ENCODE measurements around the gene TRAF3. TPM values are rescaled to one million over a fixed set of nuclear protein-coding genes. Genes with fewer than 3 reads are reported as not detected.
A peak's percentile ranks its signal among the peaks of the same experiment; 100 is the strongest.
"Not testable (repeated sequence)": the region's sequence is repeated elsewhere in the genome, so short reads cannot be mapped to it uniquely, and the experiment has no call there.

TRAF3 gene
- total RNA-seq, 1 donor from 2014 or later, result 11.3 TPM

GRCh38 chr14:102923201-102923924, 146.1 kb downstream of the TRAF3 start:
- DNase-seq (ENCODE audit: missing footprints), result no peak
- intact Hi-C loops (cut with DNase I), result no loop called here
- ATAC-seq, result no peak

DNA sequence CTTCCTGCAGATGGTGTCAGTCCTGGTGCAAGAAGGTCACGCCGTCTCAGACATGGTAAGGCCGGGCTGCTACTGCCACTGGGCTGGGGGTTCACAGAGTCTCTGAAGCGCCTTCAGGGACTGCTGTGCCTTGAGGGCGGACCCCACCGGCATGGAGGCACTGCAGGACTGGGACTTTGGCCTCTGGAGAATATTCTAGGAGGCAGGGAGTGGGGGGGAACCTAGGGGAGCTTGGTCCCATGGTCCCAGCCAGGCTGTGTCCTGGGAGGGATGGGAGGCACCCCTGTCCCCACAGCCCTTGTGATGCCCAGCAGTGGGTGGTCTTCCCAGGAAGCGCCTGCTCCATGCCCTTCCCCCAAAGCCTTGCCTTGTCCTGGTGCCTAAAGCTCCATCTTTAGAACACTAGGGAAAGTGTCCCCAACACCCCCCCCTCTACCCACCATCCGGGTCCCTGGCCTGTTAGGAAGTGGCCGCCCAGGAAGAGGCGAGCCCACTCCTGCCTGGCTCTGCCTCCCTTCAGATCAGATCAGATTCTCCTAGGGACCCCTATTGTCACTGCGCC, 146.8 kb downstream of the TRAF3 start:
- DNase-seq (ENCODE audit: missing footprints) (no peak), ATAC-seq (no peak)
- intact Hi-C loops (cut with DNase I), result no loop called here

GRCh38 chr14:102924632-102925588, 147.7 kb downstream of the TRAF3 start:
- intact Hi-C loops (cut with DNase I), result no loop called here
- ATAC-seq, result no peak
- DNase-seq (ENCODE audit: missing footprints), result peak; percentile 21

DNA sequence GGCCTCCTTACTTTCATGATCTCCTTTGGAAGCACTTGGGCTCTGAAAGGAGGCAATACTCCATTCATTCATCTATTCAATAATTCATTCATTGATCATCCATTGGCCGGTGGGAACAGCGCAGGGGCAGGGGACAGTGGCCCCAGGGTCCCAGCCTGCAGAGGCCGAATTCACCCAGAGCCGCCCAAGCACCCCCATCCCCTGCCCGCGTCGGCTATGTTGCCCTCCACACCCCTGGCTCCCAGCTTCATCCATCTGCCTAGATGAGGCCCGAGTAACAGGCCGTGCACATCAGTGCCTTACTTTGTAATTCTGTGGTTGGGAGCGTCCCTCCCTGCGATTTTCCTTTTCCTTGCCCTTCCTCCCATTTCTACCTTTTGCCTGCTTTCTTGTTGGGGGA, 148.4 kb downstream of the TRAF3 start:
- intact Hi-C loops (cut with DNase I), result no loop called here
- ATAC-seq (no peak), DNase-seq (ENCODE audit: missing footprints) (no peak)

GRCh38 chr14:102926104-102926503, 148.9 kb downstream of the TRAF3 start:
- DNase-seq (ENCODE audit: missing footprints) (peak; percentile 9), ATAC-seq (no peak)
- intact Hi-C loops (cut with DNase I), result no loop called here

DNA sequence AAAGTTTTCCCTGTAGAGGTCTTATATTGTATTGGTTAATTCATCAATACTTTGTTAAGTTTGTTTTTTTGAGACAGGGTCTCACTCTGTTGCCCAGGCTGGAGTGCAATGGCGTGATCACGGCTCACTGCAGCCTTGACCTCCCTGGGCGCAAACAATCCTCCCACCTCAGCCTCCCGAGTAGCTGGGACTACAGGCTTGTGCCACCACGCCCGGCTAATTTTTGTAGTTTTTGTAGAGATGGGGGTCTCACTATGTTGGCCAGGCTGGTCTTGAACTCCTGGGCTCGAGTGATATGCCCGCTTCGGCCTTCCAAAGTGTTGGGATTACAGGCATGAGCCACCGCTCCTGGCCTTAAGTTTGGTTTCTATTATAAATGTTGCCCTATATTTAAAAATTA, 149.6 kb downstream of the TRAF3 start:
- peak; percentile 45 for DNase-seq (ENCODE audit: missing footprints)
- ATAC-seq; intact Hi-C loops (cut with DNase I): not testable (repeated sequence)

GRCh38 chr14:102927346-102927877, 150.2 kb downstream of the TRAF3 start:
- DNase-seq (ENCODE audit: missing footprints) (no peak), ATAC-seq (no peak)
- intact Hi-C loops (cut with DNase I), result no loop called here

DNA sequence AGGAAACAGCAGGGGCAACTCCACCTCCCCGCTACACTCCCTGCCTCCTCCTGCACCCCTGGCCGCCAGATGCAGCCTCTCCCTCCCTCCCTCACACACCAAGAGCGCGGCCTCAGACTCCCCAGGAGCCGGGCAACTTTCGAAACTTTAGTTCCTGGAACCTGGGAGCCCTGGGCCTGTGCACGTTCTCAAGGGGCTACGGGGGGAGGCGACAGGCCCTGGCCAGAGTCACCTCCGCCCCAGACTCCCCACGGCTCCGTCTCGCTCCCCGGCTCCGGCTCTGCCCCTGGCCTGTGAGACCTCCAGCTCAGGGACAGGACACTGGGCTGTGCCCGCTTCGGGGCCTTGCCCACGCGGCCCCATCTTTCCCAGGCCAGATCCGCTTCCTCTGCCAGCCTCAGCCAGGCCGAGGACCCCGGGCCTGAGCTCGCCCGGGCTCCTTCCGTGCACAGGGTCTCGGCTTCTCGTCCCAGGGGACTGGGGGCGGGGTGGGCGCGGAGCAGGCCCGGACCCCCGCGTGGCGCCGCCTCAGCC, 150.7 kb downstream of the TRAF3 start:
- intact Hi-C loops (cut with DNase I), result no loop called here
- no peak for DNase-seq (ENCODE audit: missing footprints)
- ATAC-seq, result peak; percentile 3

DNA sequence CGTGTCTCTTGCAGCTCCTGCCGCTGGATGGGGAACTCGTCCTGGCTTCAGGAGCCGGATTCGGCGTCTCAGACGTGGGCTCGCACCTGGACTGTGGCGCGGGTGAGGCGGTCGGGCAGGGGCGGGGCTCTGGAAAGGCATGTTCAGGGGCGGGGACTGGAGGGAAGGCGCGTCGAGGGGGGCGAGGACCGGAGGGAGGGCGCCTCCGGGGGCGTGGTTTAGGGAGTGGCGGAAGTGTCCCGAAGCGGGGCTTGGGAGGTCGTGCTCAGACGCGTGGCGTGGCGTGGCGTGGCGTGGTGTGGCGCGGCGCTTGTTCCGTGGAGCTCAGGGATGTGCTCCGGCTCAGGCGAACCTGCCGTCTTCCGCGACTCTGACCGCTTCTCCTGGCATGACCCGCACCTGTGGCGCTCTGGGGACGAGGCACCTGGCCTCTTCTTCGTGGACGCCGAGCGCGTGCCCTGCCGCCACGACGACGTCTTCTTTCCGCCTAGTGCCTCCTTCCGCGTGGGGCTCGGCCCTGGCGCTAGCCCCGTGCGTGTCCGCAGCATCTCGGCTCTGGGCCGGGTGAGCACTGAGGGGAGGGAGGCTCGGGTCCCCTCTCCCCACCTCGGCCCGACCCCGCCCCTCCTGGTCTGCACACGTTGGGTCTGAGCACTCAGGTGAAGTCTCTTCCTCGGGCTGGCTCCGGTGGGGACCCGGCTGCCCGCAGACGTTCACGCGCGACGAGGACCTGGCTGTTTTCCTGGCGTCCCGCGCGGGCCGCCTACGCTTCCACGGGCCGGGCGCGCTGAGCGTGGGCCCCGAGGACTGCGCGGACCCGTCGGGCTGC, 151.4 kb downstream of the TRAF3 start:
- intact Hi-C loops (cut with DNase I), result no loop called here
- ATAC-seq, result peak; percentile 69
- no peak for DNase-seq (ENCODE audit: missing footprints)

GRCh38 chr14:102929241-102930137, 152.2 kb downstream of the TRAF3 start:
- DNase-seq (ENCODE audit: missing footprints) (no peak), ATAC-seq (no peak)
- intact Hi-C loops (cut with DNase I), result no loop called here

DNA sequence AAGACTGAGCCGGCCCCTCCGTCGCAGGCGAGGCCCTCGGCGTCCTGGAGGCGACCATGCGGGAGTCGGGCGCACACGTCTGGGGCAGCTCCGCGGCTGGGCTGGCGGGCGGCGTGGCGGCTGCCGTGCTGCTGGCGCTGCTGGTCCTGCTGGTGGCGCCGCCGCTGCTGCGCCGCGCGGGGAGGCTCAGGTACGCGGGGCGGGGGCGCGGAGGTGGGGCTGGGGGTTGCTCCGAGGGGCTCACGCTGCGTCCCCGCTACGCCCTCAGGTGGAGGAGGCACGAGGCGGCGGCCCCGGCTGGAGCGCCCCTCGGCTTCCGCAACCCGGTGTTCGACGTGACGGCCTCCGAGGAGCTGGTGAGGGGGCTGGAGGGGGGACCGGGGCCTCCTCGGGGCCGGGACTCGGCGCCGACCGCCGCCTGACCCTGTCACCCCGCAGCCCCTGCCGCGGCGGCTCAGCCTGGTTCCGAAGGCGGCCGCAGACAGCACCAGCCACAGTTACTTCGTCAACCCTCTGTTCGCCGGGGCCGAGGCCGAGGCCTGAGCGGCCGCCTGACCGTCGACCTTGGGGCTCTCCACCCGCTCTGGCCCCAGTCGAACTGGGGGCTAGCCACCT, 153.0 kb downstream of the TRAF3 start:
- no peak for DNase-seq (ENCODE audit: missing footprints)
- intact Hi-C loops (cut with DNase I), result no loop called here

DNA sequence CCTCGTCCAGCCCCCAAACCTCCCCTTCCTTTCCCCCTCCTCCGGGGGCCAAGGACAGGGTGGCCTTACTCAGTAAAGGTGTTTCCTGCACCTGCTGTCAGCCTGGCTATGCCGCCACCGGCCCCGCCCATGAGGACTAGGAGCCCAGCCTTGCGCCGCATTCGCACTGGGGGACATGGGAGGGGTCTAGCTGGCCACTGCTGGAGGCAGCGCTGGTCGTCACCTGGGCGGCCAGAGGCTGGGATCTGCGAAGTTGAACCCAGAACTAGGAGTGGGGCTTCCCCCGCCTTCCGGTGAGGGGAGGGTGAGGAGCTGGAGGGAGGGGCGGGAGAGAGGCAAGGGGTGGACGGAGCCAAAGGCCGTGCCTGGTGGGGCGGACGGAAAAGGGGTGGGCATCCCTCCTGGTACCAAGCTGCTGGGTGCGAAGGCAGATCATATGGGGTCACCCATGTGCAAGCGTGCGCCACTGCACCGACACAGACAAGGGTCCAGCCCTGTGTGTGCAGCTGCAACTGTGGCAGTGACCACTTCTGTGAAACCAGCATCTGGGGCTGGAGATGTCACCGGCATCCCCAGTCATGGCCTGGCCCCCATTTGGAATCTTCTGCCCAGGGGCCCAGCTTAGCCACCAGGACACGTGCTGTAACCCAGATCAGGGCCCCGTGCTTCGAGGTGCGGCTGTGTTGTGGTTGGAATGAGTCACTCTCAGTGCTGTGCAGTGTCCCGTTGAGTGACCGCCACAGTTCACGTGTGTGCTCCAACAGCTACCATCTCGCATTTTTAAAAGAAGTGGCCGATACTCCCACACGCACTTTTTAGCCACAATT, 153.7 kb downstream of the TRAF3 start:
- DNase-seq (ENCODE audit: missing footprints), result peak; percentile 33
- no peak for ATAC-seq
- intact Hi-C loops (cut with DNase I), result no loop called here

More for the DNA sequence above, 153.0 kb downstream of the TRAF3 start:
- no peak for ATAC-seq

GRCh38 chr14:102931580-102932285, 154.5 kb downstream of the TRAF3 start:
- intact Hi-C loops (cut with DNase I), result no loop called here
- ATAC-seq (no peak), DNase-seq (ENCODE audit: missing footprints) (peak; percentile 63)

GRCh38 chr14:102932484-102933248, 155.4 kb downstream of the TRAF3 start:
- intact Hi-C loops (cut with DNase I), result no loop called here

More at GRCh38 chr14:102932484-102933248, 155.4 kb downstream of the TRAF3 start:
- DNase-seq (ENCODE audit: missing footprints) (peak; percentile 33), ATAC-seq (no peak)

Data from Right ventricle myocardium inferior (tissue), 1 donor.